NCI-H69 (cell line): ENCODE measurements around the gene MED15.
"Not testable (repeated sequence)": the region's sequence is repeated elsewhere in the genome, so short reads cannot be mapped to it uniquely, and the experiment has no call there.

Experiments used
- DNase-seq: peaks from one replicate; lab custom pipeline; 2025; lab: John Stamatoyannopoulos, UW

The MED15 gene, protein sequence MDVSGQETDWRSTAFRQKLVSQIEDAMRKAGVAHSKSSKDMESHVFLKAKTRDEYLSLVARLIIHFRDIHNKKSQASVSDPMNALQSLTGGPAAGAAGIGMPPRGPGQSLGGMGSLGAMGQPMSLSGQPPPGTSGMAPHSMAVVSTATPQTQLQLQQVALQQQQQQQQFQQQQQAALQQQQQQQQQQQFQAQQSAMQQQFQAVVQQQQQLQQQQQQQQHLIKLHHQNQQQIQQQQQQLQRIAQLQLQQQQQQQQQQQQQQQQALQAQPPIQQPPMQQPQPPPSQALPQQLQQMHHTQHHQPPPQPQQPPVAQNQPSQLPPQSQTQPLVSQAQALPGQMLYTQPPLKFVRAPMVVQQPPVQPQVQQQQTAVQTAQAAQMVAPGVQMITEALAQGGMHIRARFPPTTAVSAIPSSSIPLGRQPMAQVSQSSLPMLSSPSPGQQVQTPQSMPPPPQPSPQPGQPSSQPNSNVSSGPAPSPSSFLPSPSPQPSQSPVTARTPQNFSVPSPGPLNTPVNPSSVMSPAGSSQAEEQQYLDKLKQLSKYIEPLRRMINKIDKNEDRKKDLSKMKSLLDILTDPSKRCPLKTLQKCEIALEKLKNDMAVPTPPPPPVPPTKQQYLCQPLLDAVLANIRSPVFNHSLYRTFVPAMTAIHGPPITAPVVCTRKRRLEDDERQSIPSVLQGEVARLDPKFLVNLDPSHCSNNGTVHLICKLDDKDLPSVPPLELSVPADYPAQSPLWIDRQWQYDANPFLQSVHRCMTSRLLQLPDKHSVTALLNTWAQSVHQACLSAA

DNA sequence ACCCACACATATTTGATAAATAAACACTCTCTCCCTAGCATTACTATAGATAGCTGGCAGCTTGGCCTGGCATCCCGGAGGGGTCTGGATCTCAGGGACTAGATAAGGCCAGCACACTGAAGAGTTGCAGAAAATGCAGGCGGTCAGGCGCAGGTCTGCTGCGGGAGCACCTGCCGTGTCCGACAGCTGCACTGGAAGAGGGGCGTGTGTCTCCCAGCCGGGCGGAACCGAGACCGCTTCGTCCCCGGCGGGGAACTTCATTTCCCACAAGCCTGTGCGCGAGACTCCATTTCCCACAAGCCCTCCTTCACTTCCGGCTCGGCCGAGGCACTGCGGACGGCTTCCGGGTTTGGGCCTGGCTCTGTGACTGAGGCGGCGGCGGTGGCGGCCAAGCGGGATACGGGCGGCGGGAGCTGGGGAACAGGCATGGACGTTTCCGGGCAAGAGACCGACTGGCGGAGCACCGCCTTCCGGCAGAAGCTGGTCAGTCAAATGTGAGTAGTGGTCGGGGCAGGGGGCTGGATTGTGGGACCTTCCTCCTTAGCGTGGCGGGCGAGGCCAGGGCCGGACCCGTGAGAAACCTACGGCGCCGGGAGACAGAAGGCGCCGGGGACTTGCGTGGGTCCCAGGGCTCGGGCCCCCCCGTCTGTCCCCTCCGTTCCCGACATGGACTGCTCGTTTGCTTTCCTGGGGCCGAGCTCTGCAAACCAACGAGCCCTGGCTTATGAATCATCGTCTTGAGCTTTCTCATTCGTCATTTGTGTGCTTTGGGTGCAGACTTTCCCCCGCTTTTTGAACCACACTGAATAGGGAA is at the start of gene MED15:
Gene MED15 (plus strand): TSS at position 358 of the 814 bp plus-strand sequence. CDS start 69 bp downstream, at position 427.
- DNase-seq: peak; percentile 88

DNA sequence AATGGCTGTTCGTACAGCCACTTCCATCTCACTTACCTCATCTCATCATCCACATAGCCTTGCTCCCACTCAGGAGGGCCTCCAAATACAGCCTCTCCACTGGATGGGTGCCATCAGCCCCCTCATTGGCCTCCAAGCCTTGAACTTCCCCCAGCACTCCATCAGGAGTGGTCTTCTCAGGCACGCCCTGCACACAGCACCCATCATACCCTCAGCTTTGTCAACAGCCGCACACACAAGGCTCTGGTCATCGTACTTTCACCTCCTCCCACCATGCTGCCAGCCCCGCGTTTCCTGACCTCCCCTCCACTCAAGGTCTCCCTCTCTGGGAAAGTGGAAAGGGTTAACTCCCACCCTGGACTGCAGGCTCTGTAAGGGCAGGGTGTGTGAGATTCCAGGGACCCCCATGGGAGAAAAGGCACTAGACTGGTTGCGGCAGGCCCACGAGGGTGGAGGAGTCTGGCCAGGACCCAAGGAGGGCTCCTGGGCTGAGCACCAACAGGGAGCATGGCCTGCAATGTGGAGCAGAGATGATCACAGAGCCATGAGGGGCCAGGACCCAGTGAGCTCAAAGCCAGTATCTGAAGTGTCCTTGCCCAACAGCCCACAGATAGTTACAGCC is 48.8 kb upstream of the MED15 start:
- DNase-seq: no peak

DNA sequence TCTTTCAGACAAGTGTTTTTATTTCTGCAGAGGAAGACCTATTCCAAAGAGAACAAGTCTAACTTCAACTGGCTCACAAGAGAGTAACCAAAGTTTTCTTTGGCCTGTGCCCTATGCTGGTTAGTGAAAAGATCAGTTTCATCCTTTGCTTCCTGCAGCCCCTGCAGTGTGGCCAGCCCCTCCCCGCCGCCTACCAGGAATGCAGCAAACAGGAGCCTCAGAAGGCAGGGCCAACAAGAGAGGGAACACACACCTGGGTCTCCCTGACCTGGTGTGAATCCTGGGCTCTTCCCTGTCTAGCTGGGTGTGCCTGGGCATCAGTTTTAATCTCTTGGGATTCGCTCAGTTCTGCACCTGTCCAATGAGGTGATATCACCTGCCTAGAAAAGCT is 48.3 kb upstream of the MED15 start:
- DNase-seq: no peak

DNA sequence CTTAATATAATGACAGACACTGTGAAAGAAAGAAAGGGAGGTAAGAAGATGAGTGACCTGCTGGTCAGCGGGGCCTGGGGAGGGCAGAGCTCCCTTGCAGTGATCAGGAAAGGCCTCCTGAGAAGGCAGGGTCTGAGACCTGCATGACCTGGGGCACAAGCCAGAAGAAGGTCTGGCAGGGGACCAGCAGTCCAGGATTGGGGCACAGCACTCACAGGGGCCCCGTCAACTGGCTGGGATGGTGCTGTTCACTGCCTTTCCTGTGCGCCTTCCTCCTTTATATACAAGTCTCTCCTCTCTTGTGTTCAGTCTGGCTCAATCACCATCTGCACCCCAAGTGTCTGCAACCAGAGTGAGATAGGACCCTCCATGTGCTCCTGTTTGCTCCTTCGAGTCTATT is 47.5 kb upstream of the MED15 start:
- no peak for DNase-seq

DNA sequence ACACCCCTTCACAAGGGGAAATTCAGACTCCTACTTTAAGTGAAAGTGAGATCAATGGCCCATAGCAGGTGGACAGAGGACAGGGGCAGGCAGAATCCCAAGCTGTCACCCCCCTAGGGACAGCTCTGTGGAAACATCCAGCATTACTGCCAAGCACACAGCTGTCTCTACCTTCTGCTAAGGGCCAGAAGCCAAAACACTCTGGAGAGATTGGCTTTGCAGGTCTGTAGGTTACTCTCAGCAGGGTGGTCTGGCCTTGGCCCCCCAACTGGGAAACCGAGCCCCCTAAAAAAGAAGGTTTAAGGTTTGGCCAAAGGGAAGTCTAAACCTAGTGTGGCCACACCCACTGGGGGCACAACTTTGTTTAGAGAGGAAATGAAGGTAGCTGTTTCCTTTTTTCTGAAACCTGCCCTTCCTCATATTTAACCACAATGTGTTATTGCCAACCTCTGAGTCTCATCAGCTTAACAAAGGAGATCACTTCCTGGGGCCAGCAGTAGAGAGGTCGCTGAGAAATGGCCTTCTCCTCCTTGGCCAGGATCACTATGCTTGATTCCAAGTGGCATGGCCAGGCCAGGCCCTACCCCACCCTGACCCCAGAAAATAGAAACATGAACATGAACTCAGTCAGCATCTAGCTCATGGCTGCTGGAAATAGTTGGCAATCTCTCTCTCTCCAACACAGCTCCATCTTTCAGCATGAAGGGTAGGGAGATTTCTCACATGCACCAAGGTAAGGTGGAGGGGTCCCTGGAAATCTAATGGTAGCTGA is 43.9 kb upstream of the MED15 start:
- DNase-seq: no peak

DNA sequence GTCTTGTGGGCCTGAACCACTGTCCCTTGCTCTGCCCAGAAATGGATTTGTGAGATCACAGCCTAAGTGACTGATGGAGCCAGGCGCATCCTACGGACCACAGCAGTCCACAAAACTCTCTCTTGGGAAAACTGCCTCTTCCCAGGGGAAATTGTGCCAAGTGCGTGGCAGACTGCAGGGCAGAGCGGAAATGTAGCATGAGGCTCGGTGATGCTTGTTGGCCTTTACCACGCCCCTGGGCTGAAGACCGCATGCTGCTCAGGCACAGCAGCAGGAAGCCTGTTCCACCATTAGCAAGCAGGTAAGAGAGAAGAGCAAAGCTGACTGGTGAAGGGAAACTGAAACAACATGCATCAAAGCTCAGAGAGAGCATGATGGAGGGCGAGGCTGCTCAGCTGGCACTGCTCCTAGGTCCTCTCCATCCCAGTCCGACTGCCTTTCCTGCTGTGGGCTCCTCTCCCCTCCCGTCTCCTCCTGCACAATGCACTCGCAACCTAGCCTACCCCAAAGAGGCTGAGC is 43.3 kb upstream of the MED15 start:
- DNase-seq: no peak

DNA sequence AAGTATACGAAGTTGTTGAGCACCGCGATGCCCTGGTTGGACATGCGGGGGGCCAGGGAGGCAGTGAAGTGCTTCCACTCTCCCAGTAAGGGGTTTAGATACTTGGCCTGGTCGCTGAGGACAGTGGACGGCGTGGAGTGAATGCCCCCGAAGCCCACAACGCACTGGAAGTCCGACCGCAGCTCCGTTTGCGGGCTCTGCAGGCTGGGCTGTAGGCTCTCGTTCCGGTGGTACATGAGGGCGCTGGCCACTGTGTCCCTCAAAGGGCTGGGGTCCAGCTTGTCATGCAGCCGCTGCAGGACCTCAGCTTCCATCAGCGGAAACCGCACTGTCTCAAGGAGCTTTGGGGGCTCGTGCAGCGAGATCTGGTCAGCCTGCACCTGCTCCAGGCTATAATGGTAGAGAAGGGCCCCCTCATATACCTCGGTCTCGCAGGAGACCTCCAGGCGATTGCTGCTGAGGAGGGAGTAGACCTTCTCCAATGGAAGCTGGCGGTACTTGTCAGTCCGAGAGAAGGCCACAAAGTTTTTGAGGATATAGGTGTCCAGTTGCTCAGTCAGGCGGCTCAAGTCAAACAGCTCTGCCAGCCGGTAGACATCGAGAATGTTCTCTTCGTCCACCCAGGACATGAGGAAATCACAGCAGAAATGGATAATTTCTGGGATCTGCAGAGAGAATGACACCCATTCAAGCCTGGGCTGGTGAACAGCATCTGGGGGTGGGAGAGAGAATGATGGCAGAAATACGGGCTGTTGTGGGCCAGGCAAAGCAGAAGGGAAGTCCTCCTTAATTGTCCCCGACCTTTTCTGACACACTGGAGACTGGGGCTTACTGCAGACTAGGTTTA is 42.3 kb upstream of the MED15 start:
- DNase-seq: no peak

DNA sequence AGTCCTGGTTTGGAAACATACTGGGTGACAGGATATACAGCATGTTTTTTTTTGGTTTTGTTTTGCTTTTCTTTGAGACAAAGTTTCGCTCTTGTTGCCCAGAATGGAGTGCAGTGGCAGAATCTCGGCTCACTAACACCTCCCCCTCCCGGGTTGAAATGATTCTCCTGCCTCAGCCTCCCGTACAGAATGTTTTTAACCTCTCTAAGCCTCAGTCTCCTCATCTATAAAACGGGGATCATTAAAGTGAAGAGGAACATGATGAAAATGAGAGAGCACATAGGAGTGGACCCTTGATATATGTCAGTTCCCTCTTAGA is 41.7 kb upstream of the MED15 start:
- DNase-seq: no peak

DNA sequence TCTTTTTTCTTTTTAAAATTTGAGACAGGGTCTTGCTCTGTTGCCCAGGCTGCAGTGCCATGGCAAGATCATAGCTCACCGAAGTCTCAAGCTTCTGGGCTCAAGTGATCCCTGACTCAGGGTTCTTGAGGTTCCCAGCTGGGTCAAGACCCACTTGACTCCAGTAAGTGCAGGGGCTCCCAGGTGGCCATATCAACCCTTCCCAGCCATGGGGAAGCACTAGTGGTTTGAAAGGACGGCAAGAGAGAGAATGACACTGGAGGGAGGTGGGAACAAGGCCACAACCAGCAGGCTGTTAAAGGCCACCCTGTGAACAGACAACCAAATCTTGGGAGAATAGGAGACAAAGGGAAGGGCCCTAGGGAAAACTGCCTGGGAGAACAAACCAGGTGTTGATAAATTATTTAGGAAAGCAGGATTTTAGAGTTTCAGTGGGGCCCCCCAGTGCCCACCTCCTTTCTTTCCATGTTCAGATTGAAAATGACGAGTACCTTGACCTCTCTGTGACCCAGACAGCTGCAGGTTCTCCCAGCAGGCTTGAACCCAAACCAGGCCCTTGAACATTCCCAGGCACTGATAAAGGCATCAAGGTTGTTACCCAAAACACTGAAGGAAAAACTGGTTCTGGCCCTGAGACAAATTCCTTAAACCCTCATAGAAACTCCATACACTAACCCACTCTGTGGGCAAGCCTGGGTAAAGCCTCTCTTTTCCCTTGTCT is 40.6 kb upstream of the MED15 start:
- DNase-seq: no peak

DNA sequence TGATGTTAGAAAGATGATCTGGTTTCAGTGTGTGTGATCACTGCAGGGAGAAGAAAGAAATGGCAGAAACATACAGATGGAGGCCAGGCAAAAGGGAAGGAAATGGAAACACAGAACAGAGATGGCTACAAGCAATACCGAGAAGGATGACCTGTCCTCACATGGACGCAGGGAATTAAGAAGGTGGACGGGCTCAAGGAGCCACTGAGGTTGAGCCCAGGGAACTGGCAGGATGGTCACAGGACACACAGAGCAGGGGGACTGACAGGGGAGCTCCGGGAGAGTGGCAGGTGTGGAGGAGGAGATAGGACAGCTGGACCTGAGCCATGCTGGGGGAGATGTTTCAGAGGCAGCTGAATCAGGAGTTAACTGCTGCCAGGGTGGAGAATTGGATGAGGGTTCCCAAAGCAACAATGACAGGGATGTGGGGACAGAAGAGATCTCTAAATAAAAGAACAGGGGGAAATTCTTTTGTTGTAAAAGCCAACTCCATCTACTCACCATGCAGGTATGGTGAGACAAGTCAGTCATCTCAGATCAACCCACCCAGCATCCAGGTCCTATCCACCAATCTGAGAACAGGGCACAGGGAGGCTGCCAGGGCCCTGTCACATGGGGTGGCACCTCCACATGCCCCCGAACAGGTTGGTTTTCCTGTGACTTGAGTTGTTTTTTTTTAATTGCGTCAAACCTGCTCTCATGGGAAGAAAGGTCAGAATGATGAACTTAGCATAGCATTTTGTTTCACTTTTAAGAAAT is 38.1 kb upstream of the MED15 start:
- DNase-seq: no peak

DNA sequence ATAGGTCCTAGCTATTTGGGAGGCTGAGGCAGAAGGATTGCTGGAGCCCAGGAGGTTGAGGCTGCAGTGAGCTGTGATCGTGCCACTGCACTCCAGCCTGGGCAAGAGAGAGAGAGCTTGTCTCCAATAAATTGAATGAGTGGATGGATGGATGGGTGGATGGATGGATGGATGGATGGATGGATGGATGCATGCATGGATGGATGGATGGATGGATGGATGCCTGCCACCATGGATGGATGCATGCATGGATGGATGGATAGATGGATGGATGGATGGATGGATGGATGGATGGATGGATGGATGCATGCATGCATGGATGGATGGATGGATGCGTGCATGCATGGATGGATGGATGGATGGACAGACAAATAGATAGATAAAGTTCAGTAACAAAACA is 36.9 kb upstream of the MED15 start:
- not testable (repeated sequence) for DNase-seq

DNA sequence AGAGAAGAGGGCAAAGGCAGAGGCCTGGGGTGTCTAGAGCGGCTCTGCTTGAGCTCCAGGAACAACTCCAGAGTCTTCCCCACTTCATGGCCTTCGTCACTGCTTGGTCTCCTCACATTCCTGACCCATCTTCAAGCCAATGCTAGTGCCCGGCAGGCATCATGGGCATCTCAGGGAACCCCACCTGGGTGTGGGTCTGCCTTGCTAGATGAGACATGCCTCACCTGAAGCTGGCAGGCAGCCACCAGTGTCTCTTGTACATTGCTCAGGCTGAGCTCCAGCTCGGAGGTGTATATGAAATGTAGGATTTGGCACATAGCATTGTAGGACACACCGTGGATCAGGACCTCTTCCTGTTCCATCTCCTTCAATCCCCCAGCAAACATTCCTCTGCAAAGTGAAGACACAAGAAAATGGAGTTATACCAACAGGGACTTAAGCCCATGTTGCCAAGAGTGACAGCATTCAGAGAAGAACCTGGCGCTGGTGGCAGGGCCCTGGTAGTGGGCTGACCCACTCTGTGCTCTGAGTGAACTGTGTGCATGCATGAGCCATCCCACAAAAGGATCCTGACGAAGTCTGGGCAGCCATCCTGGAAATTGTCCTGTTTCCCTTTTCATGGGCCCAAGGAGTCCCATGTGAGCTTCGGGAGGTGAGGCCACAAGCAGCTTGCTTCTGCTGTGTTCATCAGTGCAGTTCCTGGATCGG is 36.1 kb upstream of the MED15 start:
- no peak for DNase-seq

DNA sequence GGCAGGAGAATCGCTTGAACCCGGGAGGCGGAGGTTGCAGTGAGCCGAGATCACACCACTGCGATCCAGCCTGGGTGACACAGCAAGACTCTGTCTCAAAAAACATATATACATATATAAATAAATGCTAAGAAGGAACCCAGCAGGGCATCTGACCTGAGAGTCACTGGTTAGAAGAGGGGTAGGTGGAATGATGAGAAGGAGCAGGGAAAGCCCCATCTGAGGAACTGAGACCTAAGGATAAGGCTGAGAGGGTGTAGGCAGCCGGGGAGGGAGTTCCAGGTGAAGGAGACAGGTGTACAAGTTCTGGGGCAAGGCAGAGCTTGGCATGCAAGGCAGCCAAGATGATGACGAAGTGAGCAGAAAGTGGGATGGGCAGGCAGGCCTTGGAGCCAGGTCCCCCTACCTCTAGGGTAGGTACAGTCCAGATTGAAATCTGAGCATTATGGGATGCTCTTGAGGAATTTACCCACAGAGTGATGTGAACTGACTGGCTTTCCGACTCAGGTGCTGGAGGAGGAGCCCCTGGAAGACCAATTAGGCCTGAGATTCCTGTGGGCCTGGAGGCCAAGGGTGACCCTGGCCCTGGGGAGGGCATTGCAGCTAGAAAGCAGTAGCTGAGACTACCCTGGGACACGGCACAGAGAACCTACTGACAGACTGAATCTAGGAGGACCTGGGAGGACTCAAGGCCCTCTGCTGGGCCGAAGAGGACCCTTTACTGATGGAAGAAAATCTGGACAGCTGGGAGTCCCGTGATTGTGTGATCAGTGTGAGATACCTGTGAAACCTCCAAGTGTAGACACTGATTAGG is 34.6 kb upstream of the MED15 start:
- no peak for DNase-seq

DNA sequence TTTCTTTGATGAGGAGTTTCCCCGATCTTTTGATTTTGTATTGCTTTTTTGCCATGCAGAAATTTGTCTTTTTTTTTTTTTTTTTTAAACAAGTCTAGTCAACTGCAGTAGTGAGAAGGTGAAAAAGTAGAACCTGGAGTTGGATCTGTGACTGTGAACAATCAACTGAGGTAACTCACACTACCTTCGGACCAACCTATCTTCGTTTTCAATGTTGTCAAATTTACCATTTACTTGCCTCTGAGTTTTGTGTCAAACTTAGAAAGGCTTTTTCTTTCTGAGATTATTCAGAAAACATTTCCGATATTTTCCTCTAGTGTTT is 32.3 kb upstream of the MED15 start:
- no peak for DNase-seq

DNA sequence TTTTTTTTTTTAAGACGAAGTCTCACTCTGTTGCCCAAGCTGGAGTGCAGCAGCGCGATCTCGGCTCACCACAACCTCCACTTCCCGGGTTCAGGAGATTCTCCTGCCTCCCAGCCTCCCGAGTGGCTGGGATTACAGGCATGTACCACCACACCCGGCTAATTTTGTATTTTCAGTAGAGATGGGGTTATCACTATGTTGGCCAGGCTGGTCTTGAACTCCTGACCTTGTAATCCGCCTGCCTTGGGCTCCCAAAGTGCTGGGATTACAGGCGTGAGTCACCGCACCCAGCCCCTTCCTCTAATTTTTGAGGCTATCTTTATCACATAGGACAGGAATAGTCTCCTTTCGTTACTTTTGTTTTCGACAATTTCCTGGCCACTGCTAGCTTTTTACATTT is 31.8 kb upstream of the MED15 start:
- not testable (repeated sequence) for DNase-seq

DNA sequence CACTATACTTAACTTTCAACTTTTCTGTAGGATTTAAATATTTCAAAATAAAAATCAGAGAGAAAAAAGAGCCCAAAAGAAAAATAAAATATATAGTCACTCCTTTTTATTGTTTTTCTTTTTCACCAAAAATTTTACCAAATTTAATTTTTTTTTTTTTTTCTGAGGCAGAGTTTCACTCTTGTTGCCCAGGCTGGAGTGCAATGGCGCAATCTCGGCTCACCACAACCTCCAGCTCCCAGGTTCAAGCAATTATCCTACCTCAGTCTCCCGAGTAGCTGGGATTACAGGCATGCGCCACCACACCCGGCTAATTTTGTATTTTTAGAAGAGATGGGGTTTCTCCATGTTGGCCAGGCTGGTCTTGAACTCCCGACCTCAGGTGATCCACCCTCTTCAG is 29.4 kb upstream of the MED15 start:
- not testable (repeated sequence) for DNase-seq

DNA sequence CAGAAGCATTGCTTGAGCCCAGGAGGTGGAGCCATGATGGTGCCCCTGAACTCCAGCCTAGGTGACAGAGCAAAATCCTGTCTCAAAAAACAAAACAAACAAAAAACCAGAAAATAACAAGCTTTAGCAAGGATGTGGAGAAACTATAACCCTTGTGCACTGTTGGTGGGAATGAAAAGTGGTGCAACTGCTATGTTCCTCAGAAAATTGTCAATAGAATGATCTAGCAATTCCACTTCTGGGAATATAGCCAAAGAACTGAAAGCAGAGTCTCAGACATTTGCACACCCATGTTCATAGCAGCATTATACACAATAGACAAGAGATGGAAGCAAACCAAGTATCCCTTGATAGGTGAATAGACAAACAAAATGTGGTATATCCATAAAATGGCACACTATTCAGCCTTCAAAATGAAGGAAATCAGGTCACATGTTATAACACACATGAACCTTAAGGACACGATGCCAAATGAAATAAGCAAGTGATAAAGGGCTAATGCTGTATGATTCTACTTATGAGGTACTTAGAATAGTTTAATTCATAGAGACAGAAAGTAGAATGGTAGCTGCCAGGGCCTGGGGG is 27.7 kb upstream of the MED15 start:
- DNase-seq: no peak
